Neural progenitor cell (in vitro differentiated cells): ENCODE data around the gene BLVRA.
"Not testable (repeated sequence)": the region's sequence is repeated elsewhere in the genome, so short reads cannot be mapped to it uniquely, and the experiment has no call there.

ENCODE experiments used
- EZH2 ChIP-seq: fragments of 200-600 bp; sonication (generic); IDR thresholded peaks from 2 replicates; pipeline ENCODE4 v1.6.1; 2017; ENCODE audit warnings: antibody characterized with exemption, mild to moderate bottlenecking, moderate library complexity
- EZH2phosphoT487 ChIP-seq: fragments of 200-600 bp; sonication (generic); IDR thresholded peaks from 2 replicates; pipeline ENCODE4 v1.6.1; 2017; ENCODE audit warnings: antibody characterized with exemption
- TF ChIP-seq, protein P1 (sequence below): fragments of 200-600 bp; sonication (generic); IDR thresholded peaks from 2 replicates; pipeline ENCODE4 v1.5.1; 2017; ENCODE audit warnings: antibody characterized with exemption, mild to moderate bottlenecking

DNA sequence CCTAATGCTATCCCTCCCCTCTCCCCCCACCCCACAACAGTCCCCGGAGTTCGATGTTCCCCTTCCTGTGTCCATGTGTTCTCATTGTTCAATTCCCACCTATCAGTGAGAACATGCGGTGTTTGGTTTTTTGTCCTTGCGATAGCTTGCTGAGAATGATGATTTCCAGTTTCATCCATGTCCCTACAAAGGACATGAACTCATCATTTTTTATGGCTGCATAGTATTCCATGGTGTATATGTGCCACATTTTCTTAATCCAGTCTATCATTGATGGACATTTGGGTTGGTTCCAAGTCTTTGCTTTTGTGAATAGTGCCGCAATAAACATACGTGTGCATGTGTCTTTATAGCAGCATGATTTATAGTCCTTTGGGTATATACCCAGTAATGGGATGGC, 14.8 kb downstream of the BLVRA start:
- not testable (repeated sequence) for TF ChIP-seq EZH2, EZH2phosphoT487
- TF ChIP-seq, protein P1, sequence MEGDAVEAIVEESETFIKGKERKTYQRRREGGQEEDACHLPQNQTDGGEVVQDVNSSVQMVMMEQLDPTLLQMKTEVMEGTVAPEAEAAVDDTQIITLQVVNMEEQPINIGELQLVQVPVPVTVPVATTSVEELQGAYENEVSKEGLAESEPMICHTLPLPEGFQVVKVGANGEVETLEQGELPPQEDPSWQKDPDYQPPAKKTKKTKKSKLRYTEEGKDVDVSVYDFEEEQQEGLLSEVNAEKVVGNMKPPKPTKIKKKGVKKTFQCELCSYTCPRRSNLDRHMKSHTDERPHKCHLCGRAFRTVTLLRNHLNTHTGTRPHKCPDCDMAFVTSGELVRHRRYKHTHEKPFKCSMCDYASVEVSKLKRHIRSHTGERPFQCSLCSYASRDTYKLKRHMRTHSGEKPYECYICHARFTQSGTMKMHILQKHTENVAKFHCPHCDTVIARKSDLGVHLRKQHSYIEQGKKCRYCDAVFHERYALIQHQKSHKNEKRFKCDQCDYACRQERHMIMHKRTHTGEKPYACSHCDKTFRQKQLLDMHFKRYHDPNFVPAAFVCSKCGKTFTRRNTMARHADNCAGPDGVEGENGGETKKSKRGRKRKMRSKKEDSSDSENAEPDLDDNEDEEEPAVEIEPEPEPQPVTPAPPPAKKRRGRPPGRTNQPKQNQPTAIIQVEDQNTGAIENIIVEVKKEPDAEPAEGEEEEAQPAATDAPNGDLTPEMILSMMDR: not testable (repeated sequence)
